Stimulated activated CD8-positive, alpha-beta memory T cell treated with anti-CD3 and anti-CD28 coated beads, Interleukin-4, amount 100 ng/mL, for 4 hours (primary cell): ENCODE results near the gene PIP4K2B.
"Not testable (repeated sequence)": the region's sequence is repeated elsewhere in the genome, so short reads cannot be mapped to it uniquely, and the experiment has no call there.

Experiments
- DNase-seq, 2 donors: peaks; one replicate each; pipeline ENCODE4 v3.0.0-alpha.2; 2020; ENCODE audit warnings: low read depth in 2 of 2, low spot score in 1 of 2

Gene PIP4K2B

GRCh38 chr17:38799501-38800236 lies at the start of gene PIP4K2B:
Gene PIP4K2B, minus strand, starts transcription at chr17:38799556. Its CDS starts 132 bp downstream, at chr17:38799424.
- peak; percentile 44 to 74 for DNase-seq

- DNase-seq: no peak
Measured at GRCh38 chr17:38848557-38848891, 49.2 kb upstream of the PIP4K2B start.

GRCh38 chr17:38844261-38844757 lies 45.0 kb upstream of the PIP4K2B start:
- no peak for DNase-seq

GRCh38 chr17:38825762-38826247 lies 26.4 kb upstream of the PIP4K2B start:
- DNase-seq: no peak

- DNase-seq: peak; percentile 89 to 97
Measured at GRCh38 chr17:38824899-38825761, 25.8 kb upstream of the PIP4K2B start, which contains the start of gene CWC25. Gene CWC25, minus strand, starts transcription at chr17:38825321. Its CDS starts 138 bp downstream, at chr17:38825183.

GRCh38 chr17:38815576-38816193 lies 16.3 kb upstream of the PIP4K2B start:
- DNase-seq: no peak

- no peak for DNase-seq
Measured at GRCh38 chr17:38809828-38810227, 10.5 kb upstream of the PIP4K2B start.

GRCh38 chr17:38800237-38800760 lies 943 bp upstream of the PIP4K2B start:
- no peak for DNase-seq

GRCh38 chr17:38798614-38799500 lies 499 bp downstream of the PIP4K2B start:
- DNase-seq: peak in 1 of 2 donors; percentile 6

- DNase-seq: no peak
Measured at GRCh38 chr17:38797828-38798227, 1.5 kb downstream of the PIP4K2B start.

GRCh38 chr17:38797158-38797490 lies 2.2 kb downstream of the PIP4K2B start:
- no peak for DNase-seq

- no peak for DNase-seq
Measured at GRCh38 chr17:38796451-38797157, 2.8 kb downstream of the PIP4K2B start.

- DNase-seq: no peak
Measured at GRCh38 chr17:38794221-38794620, 5.1 kb downstream of the PIP4K2B start.

- DNase-seq: no peak
Measured at GRCh38 chr17:38791162-38791561, 8.2 kb downstream of the PIP4K2B start.

GRCh38 chr17:38790148-38790707 lies 9.1 kb downstream of the PIP4K2B start:
- not testable (repeated sequence) for DNase-seq

- DNase-seq: no peak
Measured at GRCh38 chr17:38789185-38789584, 10.2 kb downstream of the PIP4K2B start.

GRCh38 chr17:38787999-38788398 lies 11.4 kb downstream of the PIP4K2B start:
- not testable (repeated sequence) for DNase-seq

GRCh38 chr17:38786372-38786771 lies 13.0 kb downstream of the PIP4K2B start:
- DNase-seq: no peak

GRCh38 chr17:38783227-38783626 lies 16.1 kb downstream of the PIP4K2B start:
- no peak for DNase-seq
